ENCODE measurements around the gene SENP5.

DNA sequence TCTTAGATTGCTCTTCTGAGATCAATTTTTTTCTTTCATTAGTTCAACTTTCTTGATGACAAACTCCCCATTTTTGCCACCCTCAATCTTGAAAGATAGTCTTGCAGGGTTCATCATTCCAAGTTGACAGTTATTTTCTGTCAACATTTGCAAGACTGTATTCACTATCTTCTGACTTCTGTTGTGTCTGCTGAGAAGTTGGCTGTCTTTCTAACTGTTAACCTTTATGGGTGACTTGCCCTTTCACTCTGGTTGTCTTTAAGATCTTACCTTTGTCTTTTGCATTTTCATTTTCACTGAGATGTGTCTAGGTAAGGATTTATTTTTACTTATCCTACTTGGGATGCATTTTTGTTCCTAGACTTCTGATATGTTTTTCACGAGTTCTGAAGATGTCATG lies 115.5 kb downstream of the SENP5 start:
- TF ChIP-seq, protein P1, sequence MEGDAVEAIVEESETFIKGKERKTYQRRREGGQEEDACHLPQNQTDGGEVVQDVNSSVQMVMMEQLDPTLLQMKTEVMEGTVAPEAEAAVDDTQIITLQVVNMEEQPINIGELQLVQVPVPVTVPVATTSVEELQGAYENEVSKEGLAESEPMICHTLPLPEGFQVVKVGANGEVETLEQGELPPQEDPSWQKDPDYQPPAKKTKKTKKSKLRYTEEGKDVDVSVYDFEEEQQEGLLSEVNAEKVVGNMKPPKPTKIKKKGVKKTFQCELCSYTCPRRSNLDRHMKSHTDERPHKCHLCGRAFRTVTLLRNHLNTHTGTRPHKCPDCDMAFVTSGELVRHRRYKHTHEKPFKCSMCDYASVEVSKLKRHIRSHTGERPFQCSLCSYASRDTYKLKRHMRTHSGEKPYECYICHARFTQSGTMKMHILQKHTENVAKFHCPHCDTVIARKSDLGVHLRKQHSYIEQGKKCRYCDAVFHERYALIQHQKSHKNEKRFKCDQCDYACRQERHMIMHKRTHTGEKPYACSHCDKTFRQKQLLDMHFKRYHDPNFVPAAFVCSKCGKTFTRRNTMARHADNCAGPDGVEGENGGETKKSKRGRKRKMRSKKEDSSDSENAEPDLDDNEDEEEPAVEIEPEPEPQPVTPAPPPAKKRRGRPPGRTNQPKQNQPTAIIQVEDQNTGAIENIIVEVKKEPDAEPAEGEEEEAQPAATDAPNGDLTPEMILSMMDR (IDR thresholded peaks at IDR 0.05) = no peak
- TF ChIP-seq POLR2A (IDR thresholded peaks at IDR 0.05; ENCODE audit: low read depth) = no peak

All from esophagus muscularis mucosa (tissue), 3 donors.